ENCODE data around the gene ERICH2. TPM values are rescaled to one million over a fixed set of nuclear protein-coding genes. Genes with fewer than 3 reads are reported as not detected.
A peak's percentile ranks its signal among the peaks of the same experiment; 100 is the strongest.
"Not testable (repeated sequence)": the region's sequence is repeated elsewhere in the genome, so short reads cannot be mapped to it uniquely, and the experiment has no call there.

Gene ERICH2, protein sequence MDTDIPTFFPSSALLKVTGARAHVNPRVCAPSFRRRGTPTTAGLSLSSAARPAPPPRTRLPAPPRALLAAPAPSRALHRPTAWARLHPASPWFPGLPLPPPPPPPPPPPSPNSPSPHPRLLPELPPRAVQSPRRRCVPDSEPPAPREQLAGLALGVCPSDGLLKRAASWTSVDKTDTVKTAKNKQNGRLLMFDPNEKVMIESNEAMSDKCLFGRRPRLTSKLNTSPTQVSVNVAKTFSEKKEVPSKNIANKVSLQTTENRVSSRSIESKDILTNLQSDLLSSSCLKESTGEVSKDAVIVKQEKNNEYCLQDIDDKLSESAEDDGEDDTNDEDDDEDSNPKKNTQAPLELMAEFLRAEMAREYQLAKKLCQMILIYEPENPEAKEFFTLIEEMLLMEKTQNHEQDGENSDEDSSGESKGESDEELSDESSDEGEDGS
- total RNA-seq, result not detected
- polyA plus RNA-seq, result 0.52 TPM
- long read RNA-seq, donor 1, result 0 reads
- long read RNA-seq, donor 2, result 0 reads
- long read RNA-seq, donor 3, result 0 reads
- long read RNA-seq, donor 4, result 0 reads
- long read RNA-seq, donor 5, result 0 reads
- long read RNA-seq, donor 6, result 0 reads
- long read RNA-seq, donor 7, result 0 reads
- long read RNA-seq, donor 8, result 0 reads
- long read RNA-seq, donor 9, result 0 reads
- long read RNA-seq, donor 10, result 0 reads

DNA sequence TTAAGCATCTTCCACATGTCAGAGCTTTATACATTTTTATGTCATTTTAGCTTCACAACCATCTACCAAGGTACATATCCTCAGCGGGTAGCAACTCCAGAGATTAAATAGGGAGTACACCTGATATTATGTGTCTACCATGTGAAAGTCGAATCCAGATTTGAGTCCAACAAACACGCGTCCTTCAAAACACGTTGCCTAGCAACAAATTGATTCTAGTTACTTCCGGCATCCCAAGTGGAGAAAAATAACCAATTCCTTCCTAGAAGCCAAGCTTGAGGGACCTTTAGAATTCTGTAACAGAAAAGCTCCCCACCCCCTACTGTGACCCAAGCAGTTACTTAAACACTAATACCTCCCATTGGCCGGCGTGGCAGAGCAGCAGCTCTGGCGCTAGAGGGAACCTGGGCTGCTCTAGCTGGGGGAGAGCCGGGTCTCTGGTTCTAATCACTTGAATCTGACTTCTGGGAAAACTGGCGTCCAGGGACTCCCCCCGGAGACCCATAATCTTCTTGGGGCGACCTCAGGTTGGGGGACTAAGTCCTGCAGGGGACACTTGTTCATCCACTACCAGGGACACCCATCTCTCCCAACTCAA is at the start of gene ERICH2:
Gene ERICH2 (plus strand): TSS at position 371 of the 598 bp plus-strand sequence. CDS start 304 bp downstream, outside the sequence.
- peaks cover 0 to 12% of the 10 kb centered on the region in 2 donors for H3K4me1 ChIP-seq (ENCODE audit: control insufficient read depth in 2 of 2, insufficient read depth in 2 of 2, low read length in 2 of 2)
- DNase-seq (ENCODE audit: low read depth in 6 of 9, low spot score in 9 of 9), result peak in 4 of 9 donors; percentile 6 to 51 (median 9)
- peak within 1 kb of the TSS; percentile 54 to 59 for H3K4me3 ChIP-seq (ENCODE audit: low read length in 2 of 2)
- peaks cover 26 to 43% of the 10 kb centered on the region in 2 donors for H3K27me3 ChIP-seq (ENCODE audit: control insufficient read depth in 2 of 2, insufficient read depth in 1 of 2, low read length in 1 of 2)
- peaks cover 0 to 5% of the 10 kb centered on the region in 2 donors for H3K9me3 ChIP-seq (ENCODE audit: control insufficient read depth in 2 of 2, insufficient read depth in 1 of 2, low read length in 1 of 2)
- WGBS, result 8% methylated on average over 13 of the region's 13 CpGs
- no peaks in the 10 kb centered on the region for H3K36me3 ChIP-seq (ENCODE audit: control insufficient read depth in 2 of 2, insufficient read depth in 2 of 2, low read length in 1 of 2)
- H3K27ac ChIP-seq (ENCODE audit: low read depth in 1 of 2, low read length in 1 of 2), result no peak within 1 kb of the TSS

DNA sequence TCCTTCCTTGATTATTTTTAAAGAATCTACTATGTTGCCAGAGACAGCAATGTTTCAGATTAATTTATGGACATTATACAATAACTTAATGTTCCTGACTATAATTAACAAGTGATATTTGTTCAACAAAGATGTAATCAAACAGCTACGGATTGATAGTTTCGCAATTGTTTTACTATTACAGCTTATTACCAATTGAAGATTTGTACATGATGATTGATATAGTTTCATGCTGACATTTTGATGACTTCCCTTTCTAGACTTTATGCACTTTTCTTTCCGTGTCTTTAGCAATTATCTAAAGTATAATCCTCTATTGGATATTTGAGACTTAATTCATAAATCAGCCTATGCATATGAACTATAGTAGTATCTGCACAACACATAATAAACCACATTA is 48.5 kb upstream of the ERICH2 start:
- no peak for DNase-seq (ENCODE audit: low read depth in 6 of 9, low spot score in 9 of 9)
- Histone ChIP-seq H3K4me3 (ENCODE audit: low read length in 2 of 2) (no peak overlapping the region), H3K36me3 (ENCODE audit: control insufficient read depth in 2 of 2, insufficient read depth in 2 of 2, low read length in 1 of 2) (no peaks in the 10 kb centered on the region), H3K27ac (ENCODE audit: low read depth in 1 of 2, low read length in 1 of 2) (no peak overlapping the region), H3K27me3 (ENCODE audit: control insufficient read depth in 2 of 2, insufficient read depth in 1 of 2, low read length in 1 of 2) (peaks cover 30 to 63% of the 10 kb centered on the region in 2 donors), H3K4me1 (ENCODE audit: control insufficient read depth in 2 of 2, insufficient read depth in 2 of 2, low read length in 2 of 2) (peaks cover 4 to 7% of the 10 kb centered on the region in 2 donors), H3K9me3 (ENCODE audit: control insufficient read depth in 2 of 2, insufficient read depth in 1 of 2, low read length in 1 of 2) (peaks cover 0 to 1% of the 10 kb centered on the region in 2 donors)
- WGBS, result 83% methylated on average over 3 of the region's 3 CpGs

DNA sequence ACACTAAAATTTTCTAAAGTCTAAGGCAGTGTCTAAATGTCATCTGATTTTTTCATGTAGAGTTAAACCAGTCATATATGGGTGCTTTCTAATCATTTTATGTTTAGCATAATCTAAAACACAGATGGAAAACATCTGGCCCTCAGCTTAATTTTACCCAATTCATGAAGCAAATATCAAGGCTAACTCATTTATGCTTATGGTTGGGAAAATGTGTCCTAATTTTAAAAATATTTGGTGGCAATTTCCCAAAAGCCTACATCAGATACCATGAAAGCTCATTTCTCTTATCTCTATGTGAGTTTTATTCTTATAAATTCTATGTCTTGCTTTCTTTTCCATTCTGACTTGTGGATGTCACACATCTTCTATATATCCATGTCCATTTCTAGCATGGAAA is 47.9 kb upstream of the ERICH2 start:
- Histone ChIP-seq H3K27me3 (ENCODE audit: control insufficient read depth in 2 of 2, insufficient read depth in 1 of 2, low read length in 1 of 2) (peaks cover 25 to 57% of the 10 kb centered on the region in 2 donors), H3K36me3 (ENCODE audit: control insufficient read depth in 2 of 2, insufficient read depth in 2 of 2, low read length in 1 of 2) (no peaks in the 10 kb centered on the region), H3K4me3 (ENCODE audit: low read length in 2 of 2) (no peak overlapping the region), H3K9me3 (ENCODE audit: control insufficient read depth in 2 of 2, insufficient read depth in 1 of 2, low read length in 1 of 2) (peaks cover 0 to under 1% of the 10 kb centered on the region in 2 donors), H3K4me1 (ENCODE audit: control insufficient read depth in 2 of 2, insufficient read depth in 2 of 2, low read length in 2 of 2) (peaks cover 0 to 2% of the 10 kb centered on the region in 2 donors), H3K27ac (ENCODE audit: low read depth in 1 of 2, low read length in 1 of 2) (no peak overlapping the region)
- no peak for DNase-seq (ENCODE audit: low read depth in 6 of 9, low spot score in 9 of 9)

DNA sequence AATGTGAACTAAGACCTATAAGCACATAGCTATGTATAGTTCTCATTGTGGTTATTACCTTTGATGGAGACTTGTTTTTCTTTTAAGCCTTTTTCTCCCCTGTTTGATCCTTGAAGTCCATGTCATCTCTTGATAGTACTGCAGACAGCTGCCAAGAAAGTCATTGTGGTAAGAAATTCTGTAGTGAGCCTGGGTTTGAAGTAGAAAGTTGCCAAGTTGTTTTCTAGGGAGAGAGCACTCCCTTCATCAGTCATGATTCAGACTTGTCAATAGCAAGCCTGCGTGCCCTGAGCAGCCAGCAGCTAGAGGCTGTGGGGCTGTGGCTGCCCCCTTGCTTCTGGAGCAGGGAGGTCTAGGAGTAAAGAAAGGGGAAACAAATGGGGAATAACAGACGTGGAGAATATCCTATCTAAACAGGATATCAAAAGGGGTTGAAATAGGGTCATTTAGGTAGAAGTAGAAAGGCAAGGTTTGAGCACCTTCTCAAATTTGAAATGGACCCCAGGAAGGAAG is 46.7 kb upstream of the ERICH2 start:
- Histone ChIP-seq H3K4me3 (ENCODE audit: low read length in 2 of 2) (no peak overlapping the region), H3K9me3 (ENCODE audit: control insufficient read depth in 2 of 2, insufficient read depth in 1 of 2, low read length in 1 of 2) (no peaks in the 10 kb centered on the region), H3K4me1 (ENCODE audit: control insufficient read depth in 2 of 2, insufficient read depth in 2 of 2, low read length in 2 of 2) (no peaks in the 10 kb centered on the region), H3K27me3 (ENCODE audit: control insufficient read depth in 2 of 2, insufficient read depth in 1 of 2, low read length in 1 of 2) (peaks cover 13 to 48% of the 10 kb centered on the region in 2 donors), H3K27ac (ENCODE audit: low read depth in 1 of 2, low read length in 1 of 2) (no peak overlapping the region), H3K36me3 (ENCODE audit: control insufficient read depth in 2 of 2, insufficient read depth in 2 of 2, low read length in 1 of 2) (no peaks in the 10 kb centered on the region)
- DNase-seq (ENCODE audit: low read depth in 6 of 9, low spot score in 9 of 9), result no peak
- 58% methylated on average over 2 of the region's 2 CpGs for whole genome bisulfite sequencing

DNA sequence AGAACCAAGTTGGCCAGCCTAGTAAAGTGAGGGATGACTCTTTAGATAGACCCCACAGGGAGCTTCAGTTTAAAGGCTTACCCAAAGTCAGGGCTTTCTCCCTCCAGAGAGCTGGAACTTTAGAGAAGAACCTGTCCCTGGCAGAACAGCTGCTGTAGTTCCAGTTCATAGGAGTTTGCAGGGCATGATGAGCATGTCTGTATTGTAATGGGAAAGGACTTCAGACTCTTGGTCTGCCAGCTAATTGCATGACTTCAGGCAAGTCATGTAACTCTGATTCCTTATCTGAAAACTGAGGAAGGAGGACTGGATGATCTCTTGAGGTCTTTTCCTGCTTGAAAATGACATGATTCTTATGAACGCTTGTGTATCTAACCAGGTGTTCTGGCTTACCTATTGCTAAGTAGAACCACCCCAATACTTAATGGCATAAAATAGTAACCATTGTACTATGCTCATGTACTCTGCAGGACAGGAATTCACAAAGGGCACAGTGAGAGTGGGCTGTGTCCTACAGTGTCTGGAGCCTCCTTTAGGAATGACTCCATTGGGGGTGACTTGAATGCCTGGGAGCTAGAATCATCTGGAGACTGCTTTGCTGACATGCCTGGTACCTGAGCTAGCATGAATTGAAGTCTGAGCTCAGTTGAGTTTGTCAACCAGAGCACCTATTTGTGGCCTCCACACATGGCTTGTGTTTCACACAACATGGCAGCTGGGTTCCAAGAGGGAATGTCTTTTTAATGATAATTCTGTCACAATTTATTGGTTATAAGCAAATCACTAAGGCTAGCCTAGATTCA is 36.2 kb upstream of the ERICH2 start:
- H3K27me3 ChIP-seq (ENCODE audit: control insufficient read depth in 2 of 2, insufficient read depth in 1 of 2, low read length in 1 of 2), result peaks cover 0 to 8% of the 10 kb centered on the region in 2 donors
- DNase-seq (ENCODE audit: low read depth in 6 of 9, low spot score in 9 of 9), result no peak
- no peak overlapping the region for H3K27ac ChIP-seq (ENCODE audit: low read depth in 1 of 2, low read length in 1 of 2)
- no peaks in the 10 kb centered on the region for H3K4me1 ChIP-seq (ENCODE audit: control insufficient read depth in 2 of 2, insufficient read depth in 2 of 2, low read length in 2 of 2)
- H3K9me3 ChIP-seq (ENCODE audit: control insufficient read depth in 2 of 2, insufficient read depth in 1 of 2, low read length in 1 of 2), result no peaks in the 10 kb centered on the region
- no peak overlapping the region for H3K4me3 ChIP-seq (ENCODE audit: low read length in 2 of 2)
- WGBS, result 0% methylated on average over 1 of the region's 1 CpG
- no peaks in the 10 kb centered on the region for H3K36me3 ChIP-seq (ENCODE audit: control insufficient read depth in 2 of 2, insufficient read depth in 2 of 2, low read length in 1 of 2)

DNA sequence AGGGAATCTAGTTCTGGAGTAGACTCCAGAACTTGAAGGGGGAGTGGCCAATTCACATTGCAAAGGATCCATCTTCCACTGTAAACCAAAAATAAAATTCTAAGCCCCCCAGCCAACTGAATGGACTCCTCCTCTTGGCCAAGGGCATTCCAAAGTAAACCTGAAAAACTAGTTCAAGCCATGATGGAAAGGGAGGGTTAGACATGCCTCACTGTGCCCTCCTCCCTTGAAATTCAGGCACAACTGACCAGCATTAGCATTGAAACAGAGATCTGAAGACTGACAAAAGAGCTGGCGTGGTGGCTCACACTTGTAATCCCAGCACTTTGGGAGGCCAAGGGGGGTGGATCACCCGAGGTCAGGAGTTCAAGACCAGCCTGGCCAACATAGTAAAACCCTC is 35.6 kb upstream of the ERICH2 start:
- H3K4me3 ChIP-seq (ENCODE audit: low read length in 2 of 2); H3K36me3 ChIP-seq (ENCODE audit: control insufficient read depth in 2 of 2, insufficient read depth in 2 of 2, low read length in 1 of 2); H3K9me3 ChIP-seq (ENCODE audit: control insufficient read depth in 2 of 2, insufficient read depth in 1 of 2, low read length in 1 of 2); H3K27ac ChIP-seq (ENCODE audit: low read depth in 1 of 2, low read length in 1 of 2); DNase-seq (ENCODE audit: low read depth in 6 of 9, low spot score in 9 of 9); H3K27me3 ChIP-seq (ENCODE audit: control insufficient read depth in 2 of 2, insufficient read depth in 1 of 2, low read length in 1 of 2); H3K4me1 ChIP-seq (ENCODE audit: control insufficient read depth in 2 of 2, insufficient read depth in 2 of 2, low read length in 2 of 2): not testable (repeated sequence)
- 89% methylated on average over 2 of the region's 2 CpGs for WGBS

DNA sequence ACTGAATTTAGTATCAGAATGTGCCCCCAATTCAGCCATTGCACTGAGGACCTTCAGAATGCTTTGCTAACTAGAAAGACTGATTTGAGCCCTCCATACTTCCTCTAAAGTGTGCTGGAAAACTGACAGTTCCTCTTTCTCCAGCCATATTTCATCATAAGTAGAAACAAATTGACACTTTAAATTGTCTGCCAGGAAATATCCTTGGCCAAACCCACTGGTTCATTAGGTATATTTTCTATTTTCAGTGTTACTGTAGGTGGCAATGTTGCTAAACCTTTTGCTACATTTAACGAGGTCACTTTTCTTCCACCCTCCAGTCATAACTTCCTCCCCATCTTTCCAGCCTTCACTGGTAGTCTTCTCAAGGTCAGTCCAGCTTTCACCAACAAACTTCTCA is 33.5 kb upstream of the ERICH2 start:
- Histone ChIP-seq H3K36me3 (ENCODE audit: control insufficient read depth in 2 of 2, insufficient read depth in 2 of 2, low read length in 1 of 2) (no peaks in the 10 kb centered on the region), H3K4me3 (ENCODE audit: low read length in 2 of 2) (no peak overlapping the region), H3K27ac (ENCODE audit: low read depth in 1 of 2, low read length in 1 of 2) (no peak overlapping the region), H3K9me3 (ENCODE audit: control insufficient read depth in 2 of 2, insufficient read depth in 1 of 2, low read length in 1 of 2) (no peaks in the 10 kb centered on the region), H3K4me1 (ENCODE audit: control insufficient read depth in 2 of 2, insufficient read depth in 2 of 2, low read length in 2 of 2) (no peaks in the 10 kb centered on the region), H3K27me3 (ENCODE audit: control insufficient read depth in 2 of 2, insufficient read depth in 1 of 2, low read length in 1 of 2) (peaks cover 0 to 11% of the 10 kb centered on the region in 2 donors)
- DNase-seq (ENCODE audit: low read depth in 6 of 9, low spot score in 9 of 9), result no peak
- 34% methylated on average over 1 of the region's 1 CpG for WGBS

DNA sequence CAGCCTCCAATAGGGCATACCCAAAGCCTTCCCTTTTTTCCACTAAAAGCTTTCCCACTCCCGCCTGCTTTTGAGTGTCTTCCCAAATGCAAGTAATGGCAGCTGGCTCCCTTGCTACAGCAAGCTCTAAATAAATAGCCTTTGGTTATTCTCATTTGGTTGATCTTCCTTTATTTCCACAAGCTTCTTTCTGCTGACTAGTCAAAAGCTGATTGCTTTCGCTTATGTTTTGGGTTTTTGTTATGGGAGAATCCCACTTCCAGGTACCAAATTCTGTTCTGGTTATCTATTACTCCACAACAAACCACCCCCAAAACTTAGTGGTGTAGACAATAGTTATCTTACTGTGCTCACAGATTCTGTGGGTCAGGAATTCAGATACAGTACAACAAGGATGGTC is 32.8 kb upstream of the ERICH2 start:
- no peak overlapping the region for H3K4me3 ChIP-seq (ENCODE audit: low read length in 2 of 2)
- peaks cover 0 to 11% of the 10 kb centered on the region in 2 donors for H3K27me3 ChIP-seq (ENCODE audit: control insufficient read depth in 2 of 2, insufficient read depth in 1 of 2, low read length in 1 of 2)
- no peak for DNase-seq (ENCODE audit: low read depth in 6 of 9, low spot score in 9 of 9)
- H3K4me1 ChIP-seq (ENCODE audit: control insufficient read depth in 2 of 2, insufficient read depth in 2 of 2, low read length in 2 of 2), result no peaks in the 10 kb centered on the region
- H3K9me3 ChIP-seq (ENCODE audit: control insufficient read depth in 2 of 2, insufficient read depth in 1 of 2, low read length in 1 of 2), result no peaks in the 10 kb centered on the region
- no peaks in the 10 kb centered on the region for H3K36me3 ChIP-seq (ENCODE audit: control insufficient read depth in 2 of 2, insufficient read depth in 2 of 2, low read length in 1 of 2)
- WGBS, result 96% methylated on average over 2 of the region's 2 CpGs
- no peak overlapping the region for H3K27ac ChIP-seq (ENCODE audit: low read depth in 1 of 2, low read length in 1 of 2)

Data from thymus (tissue), 14 donors.